HL-60 (cell line): ENCODE data around the gene TAF3.

Source experiments
- CTCF ChIP-seq: IDR thresholded peaks from one replicate; pipeline ENCODE4 v1.5.1; 2011; ENCODE audit warnings: low read length, control low read depth, inconsistent platforms; ENCODE audit not compliant: insufficient read depth
- GABPA ChIP-seq: IDR thresholded peaks from 2 replicates; pipeline ENCODE4 v1.6.1; 2012; ENCODE audit warnings: low read depth
- POLR2AphosphoS5 ChIP-seq: IDR thresholded peaks from 2 replicates; pipeline ENCODE4 v1.6.1; 2012; ENCODE audit warnings: low read depth
- TF ChIP-seq, protein P1 (sequence below): IDR thresholded peaks from 2 replicates; pipeline ENCODE4 v1.6.1; 2012; ENCODE audit warnings: low read depth; ENCODE audit not compliant: insufficient replicate concordance

DNA sequence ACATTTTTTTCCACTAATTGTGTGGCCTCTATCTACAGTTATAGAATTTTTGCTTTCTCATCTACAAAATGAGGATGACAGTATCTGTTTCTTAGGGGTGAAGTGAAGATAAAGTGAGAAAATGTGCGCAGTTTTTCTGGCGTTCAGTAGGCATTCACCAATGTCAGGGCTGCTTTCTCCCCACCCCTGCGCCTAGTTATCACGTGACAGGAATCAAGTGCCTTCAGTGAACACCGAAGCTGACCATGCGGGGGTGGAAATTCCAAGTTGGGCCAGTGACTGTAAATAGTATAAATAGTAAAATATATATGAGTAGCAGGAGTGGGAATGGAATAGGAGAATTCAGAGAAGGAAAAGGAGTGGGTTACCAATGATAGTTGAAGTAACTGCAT, 77.4 kb downstream of the TAF3 start:
- TF ChIP-seq, protein P1, sequence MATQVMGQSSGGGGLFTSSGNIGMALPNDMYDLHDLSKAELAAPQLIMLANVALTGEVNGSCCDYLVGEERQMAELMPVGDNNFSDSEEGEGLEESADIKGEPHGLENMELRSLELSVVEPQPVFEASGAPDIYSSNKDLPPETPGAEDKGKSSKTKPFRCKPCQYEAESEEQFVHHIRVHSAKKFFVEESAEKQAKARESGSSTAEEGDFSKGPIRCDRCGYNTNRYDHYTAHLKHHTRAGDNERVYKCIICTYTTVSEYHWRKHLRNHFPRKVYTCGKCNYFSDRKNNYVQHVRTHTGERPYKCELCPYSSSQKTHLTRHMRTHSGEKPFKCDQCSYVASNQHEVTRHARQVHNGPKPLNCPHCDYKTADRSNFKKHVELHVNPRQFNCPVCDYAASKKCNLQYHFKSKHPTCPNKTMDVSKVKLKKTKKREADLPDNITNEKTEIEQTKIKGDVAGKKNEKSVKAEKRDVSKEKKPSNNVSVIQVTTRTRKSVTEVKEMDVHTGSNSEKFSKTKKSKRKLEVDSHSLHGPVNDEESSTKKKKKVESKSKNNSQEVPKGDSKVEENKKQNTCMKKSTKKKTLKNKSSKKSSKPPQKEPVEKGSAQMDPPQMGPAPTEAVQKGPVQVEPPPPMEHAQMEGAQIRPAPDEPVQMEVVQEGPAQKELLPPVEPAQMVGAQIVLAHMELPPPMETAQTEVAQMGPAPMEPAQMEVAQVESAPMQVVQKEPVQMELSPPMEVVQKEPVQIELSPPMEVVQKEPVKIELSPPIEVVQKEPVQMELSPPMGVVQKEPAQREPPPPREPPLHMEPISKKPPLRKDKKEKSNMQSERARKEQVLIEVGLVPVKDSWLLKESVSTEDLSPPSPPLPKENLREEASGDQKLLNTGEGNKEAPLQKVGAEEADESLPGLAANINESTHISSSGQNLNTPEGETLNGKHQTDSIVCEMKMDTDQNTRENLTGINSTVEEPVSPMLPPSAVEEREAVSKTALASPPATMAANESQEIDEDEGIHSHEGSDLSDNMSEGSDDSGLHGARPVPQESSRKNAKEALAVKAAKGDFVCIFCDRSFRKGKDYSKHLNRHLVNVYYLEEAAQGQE, result no peak
- TF ChIP-seq POLR2AphosphoS5, result no peak
- no peak for TF ChIP-seq CTCF
- TF ChIP-seq GABPA, result no peak
